Chondrocyte (in vitro differentiated cells): ENCODE measurements around the gene UGT2B11. TPM values are rescaled to one million over a fixed set of nuclear protein-coding genes. Genes with fewer than 3 reads are reported as not detected.
A peak's percentile ranks its signal among the peaks of the same experiment; 100 is the strongest.
"Not testable (repeated sequence)": the region's sequence is repeated elsewhere in the genome, so short reads cannot be mapped to it uniquely, and the experiment has no call there.

ENCODE experiments used
- DNase-seq: peaks from one replicate; pipeline ENCODE4 v3.0.0; 2021; ENCODE audit warnings: mixed read lengths, low spot score
- H3K27ac Mint-ChIP-seq: one replicate; pipeline ENCODE4 v1.8.0; 2021; ENCODE audit warnings: mild to moderate bottlenecking, moderate library complexity, mixed read lengths; ENCODE audit not compliant: unreplicated experiment
- H3K27me3 Mint-ChIP-seq: 2 replicates; pipeline ENCODE4 v1.8.0; 2021; ENCODE audit warnings: low read depth, mixed read lengths
- H3K36me3 Mint-ChIP-seq: 2 replicates; pipeline ENCODE4 v1.8.0; 2021; ENCODE audit warnings: low read depth, mixed read lengths
- H3K4me1 Mint-ChIP-seq: 2 replicates; pipeline ENCODE4 v1.8.0; 2021; ENCODE audit warnings: low read depth, mild to moderate bottlenecking, mixed read lengths
- H3K4me3 Mint-ChIP-seq: one replicate; pipeline ENCODE4 v1.8.0; 2021; ENCODE audit warnings: mild to moderate bottlenecking, moderate library complexity, mixed read lengths; ENCODE audit not compliant: unreplicated experiment
- H3K9me3 Mint-ChIP-seq: 2 replicates; pipeline ENCODE4 v1.8.0; 2021; ENCODE audit warnings: low read depth, mixed read lengths
- CTCF ChIP-seq: fragments of 200-600 bp; sonication (generic); IDR thresholded peaks from 2 replicates; pipeline ENCODE4 v1.5.0; 2021; ENCODE audit warnings: antibody characterized with exemption, mild to moderate bottlenecking, moderate library complexity
- total RNA-seq: library from RNA; stranded (reverse); gene quantifications from 3 replicates; pipeline ENCODE4 v1.2.1, GENCODE V29; 2021

Gene UGT2B11
- total RNA-seq, 1 donor from 2014 or later: not detected

- no peak overlapping the region for H3K27ac Mint-ChIP-seq
- H3K9me3 Mint-ChIP-seq: no peaks in the 10 kb centered on the region
- no peaks in the 10 kb centered on the region for H3K36me3 Mint-ChIP-seq
- H3K27me3 Mint-ChIP-seq: peaks cover 3% of the 10 kb centered on the region
- no peak for DNase-seq
- H3K4me3 Mint-ChIP-seq: no peak overlapping the region
- TF ChIP-seq CTCF: no peak
- no peaks in the 10 kb centered on the region for H3K4me1 Mint-ChIP-seq
Observed at GRCh38 chr4:69194166-69194565, 20.4 kb downstream of the UGT2B11 start.

- H3K27me3 Mint-ChIP-seq, H3K4me3 Mint-ChIP-seq, H3K4me1 Mint-ChIP-seq, DNase-seq, H3K9me3 Mint-ChIP-seq, H3K36me3 Mint-ChIP-seq, H3K27ac Mint-ChIP-seq: not testable (repeated sequence)
Observed at GRCh38 chr4:69191905-69192304, 22.6 kb downstream of the UGT2B11 start.

- H3K4me1 Mint-ChIP-seq, H3K4me3 Mint-ChIP-seq, H3K9me3 Mint-ChIP-seq, H3K36me3 Mint-ChIP-seq, DNase-seq, H3K27ac Mint-ChIP-seq: not testable (repeated sequence)
- peaks cover 16% of the 10 kb centered on the region for H3K27me3 Mint-ChIP-seq
Observed at GRCh38 chr4:69190621-69191020, 23.9 kb downstream of the UGT2B11 start.

GRCh38 chr4:69181519-69182169 is 32.9 kb downstream of the UGT2B11 start:
- not testable (repeated sequence) for H3K4me3 Mint-ChIP-seq, H3K4me1 Mint-ChIP-seq, H3K9me3 Mint-ChIP-seq, DNase-seq, H3K36me3 Mint-ChIP-seq, H3K27ac Mint-ChIP-seq
- H3K27me3 Mint-ChIP-seq: peaks cover 25% of the 10 kb centered on the region

- H3K27ac Mint-ChIP-seq, DNase-seq, H3K4me3 Mint-ChIP-seq, H3K4me1 Mint-ChIP-seq, H3K9me3 Mint-ChIP-seq, H3K36me3 Mint-ChIP-seq: not testable (repeated sequence)
- H3K27me3 Mint-ChIP-seq: peaks cover 16% of the 10 kb centered on the region
Observed at GRCh38 chr4:69179817-69180216, 34.7 kb downstream of the UGT2B11 start.

GRCh38 chr4:69178751-69179205 is 35.8 kb downstream of the UGT2B11 start:
- DNase-seq, H3K4me1 Mint-ChIP-seq, H3K27ac Mint-ChIP-seq, H3K4me3 Mint-ChIP-seq, H3K9me3 Mint-ChIP-seq, H3K36me3 Mint-ChIP-seq: not testable (repeated sequence)
- peaks cover 17% of the 10 kb centered on the region for H3K27me3 Mint-ChIP-seq

- peak; percentile 82 for TF ChIP-seq CTCF
- not testable (repeated sequence) for H3K27me3 Mint-ChIP-seq, H3K9me3 Mint-ChIP-seq, H3K27ac Mint-ChIP-seq, DNase-seq, H3K4me3 Mint-ChIP-seq, H3K36me3 Mint-ChIP-seq, H3K4me1 Mint-ChIP-seq
Observed at GRCh38 chr4:69170233-69171134, 44.1 kb downstream of the UGT2B11 start.

GRCh38 chr4:69169171-69169570 is 45.4 kb downstream of the UGT2B11 start:
- not testable (repeated sequence) for DNase-seq, H3K4me3 Mint-ChIP-seq, H3K27ac Mint-ChIP-seq, H3K4me1 Mint-ChIP-seq, H3K27me3 Mint-ChIP-seq, H3K9me3 Mint-ChIP-seq, H3K36me3 Mint-ChIP-seq
